NCI-H2196 (cell line): ENCODE results near the gene BBS4.
"Not testable (repeated sequence)": the region's sequence is repeated elsewhere in the genome, so short reads cannot be mapped to it uniquely, and the experiment has no call there.

ENCODE experiments used
- DNase-seq: peaks from one replicate; lab custom pipeline; 2025; ENCODE audit not compliant: unreplicated experiment; lab: John Stamatoyannopoulos, UW

BBS4 gene

GRCh38 chr15:72685925-72686794 lies at the start of gene BBS4, which contains the start of gene HIGD2B:
BBS4 (plus strand) TSS chr15:72686207; CDS start chr15:72686228, 21 bp downstream.
HIGD2B (minus strand) TSS chr15:72686182; CDS start chr15:72676374, 9,808 bp downstream.
- DNase-seq: no peak

- not testable (repeated sequence) for DNase-seq
Measured at GRCh38 chr15:72636519-72637282, 49.3 kb upstream of the BBS4 start.

GRCh38 chr15:72639759-72640483 lies 46.1 kb upstream of the BBS4 start:
- not testable (repeated sequence) for DNase-seq

- DNase-seq: not testable (repeated sequence)
Measured at GRCh38 chr15:72642271-72642670, 43.7 kb upstream of the BBS4 start.

- DNase-seq: not testable (repeated sequence)
Measured at GRCh38 chr15:72648631-72649253, 37.3 kb upstream of the BBS4 start.

- DNase-seq: not testable (repeated sequence)
Measured at GRCh38 chr15:72654397-72654796, 31.6 kb upstream of the BBS4 start, which contains the start of gene GOLGA6B. GOLGA6B (plus strand) TSS chr15:72654697; CDS start chr15:72654738, 41 bp downstream.

GRCh38 chr15:72656014-72656413 lies 30.0 kb upstream of the BBS4 start:
- not testable (repeated sequence) for DNase-seq

GRCh38 chr15:72661081-72661480 lies 24.9 kb upstream of the BBS4 start:
- DNase-seq: not testable (repeated sequence)

- not testable (repeated sequence) for DNase-seq
Measured at GRCh38 chr15:72663931-72664330, 22.1 kb upstream of the BBS4 start.

GRCh38 chr15:72665706-72666105 lies 20.3 kb upstream of the BBS4 start:
- DNase-seq: not testable (repeated sequence)

- not testable (repeated sequence) for DNase-seq
Measured at GRCh38 chr15:72669803-72670202, 16.2 kb upstream of the BBS4 start.

- DNase-seq: not testable (repeated sequence)
Measured at GRCh38 chr15:72670656-72671352, 15.2 kb upstream of the BBS4 start.

- DNase-seq: no peak
Measured at GRCh38 chr15:72671525-72671924, 14.5 kb upstream of the BBS4 start.

- DNase-seq: no peak
Measured at GRCh38 chr15:72676838-72677237, 9.2 kb upstream of the BBS4 start.

GRCh38 chr15:72680931-72681330 lies 5.1 kb upstream of the BBS4 start:
- DNase-seq: no peak

GRCh38 chr15:72682772-72683171 lies 3.2 kb upstream of the BBS4 start:
- DNase-seq: no peak

- no peak for DNase-seq
Measured at GRCh38 chr15:72685301-72685924, 594 bp upstream of the BBS4 start.

- DNase-seq: no peak
Measured at GRCh38 chr15:72688697-72689096, 2.7 kb downstream of the BBS4 start.

- DNase-seq: no peak
Measured at GRCh38 chr15:72690938-72691337, 4.9 kb downstream of the BBS4 start.
